ENCODE results near the gene FGFBP3. TPM values are rescaled to one million over a fixed set of nuclear protein-coding genes. Genes with fewer than 3 reads are reported as not detected.

FGFBP3 gene
- total RNA-seq (10 to 100 TPM in 1 of 2 donors, 1 to 10 TPM in 1; 9.5 to 17.5 TPM), polyA plus RNA-seq (ENCODE audit: insufficient read length in 2 of 2) (10 to 100 TPM; 59.8 to 92.5 TPM)
- long read RNA-seq, donor 1, transcript FGFBP3-201 (2 exons, 2,545 nt), result major isoform, 30 of 30 reads
- long read RNA-seq, donor 1, partial matches to known transcripts, result 0 of 30 reads
- long read RNA-seq, donor 1, other reads (novel, unspliced or antisense), result 0 of 30 reads
- long read RNA-seq, donor 2, transcript FGFBP3-201 (2 exons, 2,545 nt), result major isoform, 47 of 47 reads
- long read RNA-seq, donor 2, partial matches to known transcripts, result 0 of 47 reads
- long read RNA-seq, donor 2, other reads (novel, unspliced or antisense), result 0 of 47 reads
- long read RNA-seq, donor 3, transcript FGFBP3-201 (2 exons, 2,545 nt), result major isoform, 15 of 15 reads
- long read RNA-seq, donor 3, partial matches to known transcripts, result 0 of 15 reads
- long read RNA-seq, donor 3, other reads (novel, unspliced or antisense), result 0 of 15 reads
- long read RNA-seq, donor 4, result 0 reads

GRCh38 chr10:91909117-91909677, at the start of gene FGFBP3:
Gene FGFBP3 (minus strand): TSS chr10:91909486. CDS start chr10:91908969, 517 bp downstream.
- Histone ChIP-seq H3K27ac (ENCODE audit: low read depth, low read length) (peak within 1 kb of the TSS; percentile 72), H3K4me1 (ENCODE audit: control insufficient read depth, insufficient read depth, low read length) (peaks cover 8% of the 10 kb centered on the region), H3K9me3 (ENCODE audit: control insufficient read depth, insufficient read depth, low read length) (no peaks in the 10 kb centered on the region), H3K27me3 (ENCODE audit: control insufficient read depth, insufficient read depth, low read length) (no peaks in the 10 kb centered on the region), H3K4me3 (ENCODE audit: low read depth, low read length) (peak within 1 kb of the TSS; percentile 78), H3K36me3 (ENCODE audit: control insufficient read depth, insufficient read depth, low read length) (peaks cover 3% of the 10 kb centered on the region)
- peak in 5 of 6 donors; percentile 66 to 93 (median 70) for DNase-seq (ENCODE audit: low read depth in 4 of 6, low spot score in 6 of 6)
- 0% methylated on average over 7 of the region's 19 CpGs for WGBS (ENCODE audit: insufficient coverage)

GRCh38 chr10:91957091-91957490, 47.8 kb upstream of the FGFBP3 start:
- Histone ChIP-seq H3K4me1 (ENCODE audit: control insufficient read depth, insufficient read depth, low read length) (no peaks in the 10 kb centered on the region), H3K27me3 (ENCODE audit: control insufficient read depth, insufficient read depth, low read length) (no peaks in the 10 kb centered on the region), H3K27ac (ENCODE audit: low read depth, low read length) (no peak overlapping the region), H3K4me3 (ENCODE audit: low read depth, low read length) (no peak overlapping the region), H3K9me3 (ENCODE audit: control insufficient read depth, insufficient read depth, low read length) (no peaks in the 10 kb centered on the region), H3K36me3 (ENCODE audit: control insufficient read depth, insufficient read depth, low read length) (peaks cover 25% of the 10 kb centered on the region)
- no CpG with 5 or more reads among the region's 1 CpG for WGBS (ENCODE audit: insufficient coverage)
- no peak for DNase-seq (ENCODE audit: low read depth in 4 of 6, low spot score in 6 of 6)

GRCh38 chr10:91955114-91955513, 45.8 kb upstream of the FGFBP3 start:
- Histone ChIP-seq H3K4me1 (ENCODE audit: control insufficient read depth, insufficient read depth, low read length) (no peaks in the 10 kb centered on the region), H3K27me3 (ENCODE audit: control insufficient read depth, insufficient read depth, low read length) (no peaks in the 10 kb centered on the region), H3K9me3 (ENCODE audit: control insufficient read depth, insufficient read depth, low read length) (no peaks in the 10 kb centered on the region), H3K4me3 (ENCODE audit: low read depth, low read length) (no peak overlapping the region), H3K36me3 (ENCODE audit: control insufficient read depth, insufficient read depth, low read length) (peaks cover 25% of the 10 kb centered on the region), H3K27ac (ENCODE audit: low read depth, low read length) (no peak overlapping the region)
- no peak for DNase-seq (ENCODE audit: low read depth in 4 of 6, low spot score in 6 of 6)
- no CpG with 5 or more reads among the region's 3 CpGs for WGBS (ENCODE audit: insufficient coverage)

- DNase-seq (ENCODE audit: low read depth in 4 of 6, low spot score in 6 of 6), result no peak
- WGBS (ENCODE audit: insufficient coverage), result 38% methylated on average over 1 of the region's 2 CpGs
- H3K4me1 ChIP-seq (ENCODE audit: control insufficient read depth, insufficient read depth, low read length), result no peaks in the 10 kb centered on the region
- peaks cover 2% of the 10 kb centered on the region for H3K9me3 ChIP-seq (ENCODE audit: control insufficient read depth, insufficient read depth, low read length)
- peaks cover 25% of the 10 kb centered on the region for H3K36me3 ChIP-seq (ENCODE audit: control insufficient read depth, insufficient read depth, low read length)
- no peaks in the 10 kb centered on the region for H3K27me3 ChIP-seq (ENCODE audit: control insufficient read depth, insufficient read depth, low read length)
- no peak overlapping the region for H3K27ac ChIP-seq (ENCODE audit: low read depth, low read length)
- H3K4me3 ChIP-seq (ENCODE audit: low read depth, low read length), result no peak overlapping the region
Measured at GRCh38 chr10:91953600-91954160, 44.4 kb upstream of the FGFBP3 start.

GRCh38 chr10:91944880-91945630, 35.8 kb upstream of the FGFBP3 start:
- no peak for DNase-seq (ENCODE audit: low read depth in 4 of 6, low spot score in 6 of 6)
- Histone ChIP-seq H3K27me3 (ENCODE audit: control insufficient read depth, insufficient read depth, low read length) (no peaks in the 10 kb centered on the region), H3K4me1 (ENCODE audit: control insufficient read depth, insufficient read depth, low read length) (no peaks in the 10 kb centered on the region), H3K36me3 (ENCODE audit: control insufficient read depth, insufficient read depth, low read length) (peaks cover 7% of the 10 kb centered on the region), H3K27ac (ENCODE audit: low read depth, low read length) (no peak overlapping the region), H3K9me3 (ENCODE audit: control insufficient read depth, insufficient read depth, low read length) (peaks cover 2% of the 10 kb centered on the region), H3K4me3 (ENCODE audit: low read depth, low read length) (no peak overlapping the region)
- no CpG with 5 or more reads among the region's 5 CpGs for WGBS (ENCODE audit: insufficient coverage)

- H3K27ac ChIP-seq (ENCODE audit: low read depth, low read length), result no peak overlapping the region
Measured at GRCh38 chr10:91941426-91941825, 32.1 kb upstream of the FGFBP3 start.

GRCh38 chr10:91939653-91940052, 30.4 kb upstream of the FGFBP3 start:
- H3K27me3 ChIP-seq (ENCODE audit: control insufficient read depth, insufficient read depth, low read length), result no peaks in the 10 kb centered on the region
- WGBS (ENCODE audit: insufficient coverage), result 80% methylated on average over 1 of the region's 4 CpGs
- H3K4me3 ChIP-seq (ENCODE audit: low read depth, low read length), result no peak overlapping the region
- H3K27ac ChIP-seq (ENCODE audit: low read depth, low read length), result no peak overlapping the region
- peaks cover 15% of the 10 kb centered on the region for H3K36me3 ChIP-seq (ENCODE audit: control insufficient read depth, insufficient read depth, low read length)
- DNase-seq (ENCODE audit: low read depth in 4 of 6, low spot score in 6 of 6), result no peak
- no peaks in the 10 kb centered on the region for H3K9me3 ChIP-seq (ENCODE audit: control insufficient read depth, insufficient read depth, low read length)
- no peaks in the 10 kb centered on the region for H3K4me1 ChIP-seq (ENCODE audit: control insufficient read depth, insufficient read depth, low read length)

More at GRCh38 chr10:91941426-91941825, 32.1 kb upstream of the FGFBP3 start:
- no CpG with 5 or more reads among the region's 1 CpG for WGBS (ENCODE audit: insufficient coverage)
- Histone ChIP-seq H3K9me3 (ENCODE audit: control insufficient read depth, insufficient read depth, low read length) (no peaks in the 10 kb centered on the region), H3K4me1 (ENCODE audit: control insufficient read depth, insufficient read depth, low read length) (no peaks in the 10 kb centered on the region), H3K4me3 (ENCODE audit: low read depth, low read length) (no peak overlapping the region), H3K27me3 (ENCODE audit: control insufficient read depth, insufficient read depth, low read length) (no peaks in the 10 kb centered on the region), H3K36me3 (ENCODE audit: control insufficient read depth, insufficient read depth, low read length) (peaks cover 14% of the 10 kb centered on the region)
- no peak for DNase-seq (ENCODE audit: low read depth in 4 of 6, low spot score in 6 of 6)

GRCh38 chr10:91935886-91936285, 26.6 kb upstream of the FGFBP3 start:
- WGBS (ENCODE audit: insufficient coverage), result no CpG with 5 or more reads among the region's 2 CpGs
- no peaks in the 10 kb centered on the region for H3K27me3 ChIP-seq (ENCODE audit: control insufficient read depth, insufficient read depth, low read length)
- DNase-seq (ENCODE audit: low read depth in 4 of 6, low spot score in 6 of 6), result no peak

GRCh38 chr10:91932737-91933136, 23.5 kb upstream of the FGFBP3 start:
- no peak overlapping the region for H3K27ac ChIP-seq (ENCODE audit: low read depth, low read length)
- H3K36me3 ChIP-seq (ENCODE audit: control insufficient read depth, insufficient read depth, low read length), result peaks cover 16% of the 10 kb centered on the region
- no peaks in the 10 kb centered on the region for H3K27me3 ChIP-seq (ENCODE audit: control insufficient read depth, insufficient read depth, low read length)
- no CpG with 5 or more reads among the region's 1 CpG for WGBS (ENCODE audit: insufficient coverage)
- H3K4me1 ChIP-seq (ENCODE audit: control insufficient read depth, insufficient read depth, low read length), result no peaks in the 10 kb centered on the region
- no peak for DNase-seq (ENCODE audit: low read depth in 4 of 6, low spot score in 6 of 6)
- no peak overlapping the region for H3K4me3 ChIP-seq (ENCODE audit: low read depth, low read length)
- no peaks in the 10 kb centered on the region for H3K9me3 ChIP-seq (ENCODE audit: control insufficient read depth, insufficient read depth, low read length)

More at GRCh38 chr10:91935886-91936285, 26.6 kb upstream of the FGFBP3 start:
- Histone ChIP-seq H3K9me3 (ENCODE audit: control insufficient read depth, insufficient read depth, low read length) (no peaks in the 10 kb centered on the region), H3K27ac (ENCODE audit: low read depth, low read length) (no peak overlapping the region), H3K4me3 (ENCODE audit: low read depth, low read length) (no peak overlapping the region), H3K36me3 (ENCODE audit: control insufficient read depth, insufficient read depth, low read length) (peaks cover 16% of the 10 kb centered on the region), H3K4me1 (ENCODE audit: control insufficient read depth, insufficient read depth, low read length) (no peaks in the 10 kb centered on the region)
